Activated CD4-positive, alpha-beta T cell treated with anti-CD3 and anti-CD28 coated beads, Interleukin-2, amount 10 ng/mL, durations not matched to agents 24 days and 14 days (primary cell): ENCODE data around the gene MCEMP1. TPM values are rescaled to one million over a fixed set of nuclear protein-coding genes. Genes with fewer than 3 reads are reported as not detected.
A peak's percentile ranks its signal among the peaks of the same experiment; 100 is the strongest.

ENCODE experiments used
- DNase-seq: peaks from one replicate; pipeline ENCODE4 v3.0.0; 2022
- H3K27ac Mint-ChIP-seq: one replicate; pipeline ENCODE4 v1.8.0; 2022; ENCODE audit warnings: mild to moderate bottlenecking, mixed read lengths
- H3K27me3 Mint-ChIP-seq: one replicate; pipeline ENCODE4 v1.8.0; 2022; ENCODE audit warnings: mixed read lengths
- H3K36me3 Mint-ChIP-seq: one replicate; pipeline ENCODE4 v1.8.0; 2022; ENCODE audit warnings: low read depth, mild to moderate bottlenecking, mixed read lengths
- H3K4me1 Mint-ChIP-seq: one replicate; pipeline ENCODE4 v1.8.0; 2021; ENCODE audit warnings: mixed read lengths
- H3K4me3 Mint-ChIP-seq: one replicate; pipeline ENCODE4 v1.8.0; 2022; ENCODE audit warnings: mild to moderate bottlenecking, moderate library complexity, mixed read lengths
- H3K9me3 Mint-ChIP-seq: one replicate; pipeline ENCODE4 v1.8.0; 2021; ENCODE audit warnings: mixed read lengths
- intact Hi-C: fragments of 100-400 bp; cut with micrococcal nuclease; formaldehyde crosslinking; loops from one replicate; pipeline ENCODE4 v1.15.1; 2023
- total RNA-seq: library from RNA; stranded (reverse); gene quantifications from 2 replicates; pipeline ENCODE4 v1.2.3, GENCODE V29; 2022

MCEMP1 gene
- total RNA-seq, 1 donor from 2014 or later: not detected

- Mint-ChIP-seq H3K9me3 (no peaks in the 10 kb centered on the region), H3K4me1 (peaks cover 10% of the 10 kb centered on the region), H3K27ac (no peak overlapping the region), H3K27me3 (peaks cover 2% of the 10 kb centered on the region), H3K36me3 (peaks cover 18% of the 10 kb centered on the region), H3K4me3 (no peak overlapping the region)
- intact Hi-C loops: no loop called here
- no peak for DNase-seq
Measured at GRCh38 chr19:7648265-7649014, 28.4 kb upstream of the MCEMP1 start.

DNA sequence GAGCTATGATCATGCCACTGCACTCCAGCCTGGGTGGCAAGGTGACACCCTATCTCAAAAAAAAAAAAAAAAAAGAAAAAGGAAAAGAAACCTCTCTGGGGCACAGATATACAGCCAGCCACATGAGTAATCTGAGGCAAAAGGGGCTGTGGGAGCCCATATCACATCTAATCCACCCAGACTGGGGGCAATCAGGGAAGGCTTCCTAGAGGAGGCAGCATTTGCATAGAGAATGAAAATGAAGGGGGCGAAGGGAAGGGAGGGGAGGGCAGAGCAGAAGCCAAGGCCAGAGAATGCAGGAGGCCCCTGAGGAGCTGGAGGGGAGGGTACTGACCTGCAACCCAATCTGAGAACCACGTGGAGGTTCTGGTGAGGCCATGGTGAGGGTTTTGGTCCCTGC is 26.7 kb upstream of the MCEMP1 start:
- H3K9me3 Mint-ChIP-seq: no peaks in the 10 kb centered on the region
- intact Hi-C loops: no loop called here
- H3K4me1 Mint-ChIP-seq: peaks cover 10% of the 10 kb centered on the region
- no peak for DNase-seq
- peaks cover 12% of the 10 kb centered on the region for H3K36me3 Mint-ChIP-seq
- no peak overlapping the region for H3K27ac Mint-ChIP-seq
- H3K4me3 Mint-ChIP-seq: no peak overlapping the region
- H3K27me3 Mint-ChIP-seq: peaks cover 2% of the 10 kb centered on the region

- intact Hi-C loops: loop anchor here (1.0 kb wide), 2 partner anchors 29 to 147 kb away; no protein-coding TSS in a partner anchor
- H3K9me3 Mint-ChIP-seq: no peaks in the 10 kb centered on the region
- peaks cover 14% of the 10 kb centered on the region for H3K4me1 Mint-ChIP-seq
- H3K27ac Mint-ChIP-seq: peak overlapping the region; percentile 80
- peaks cover 5% of the 10 kb centered on the region for H3K36me3 Mint-ChIP-seq
- peaks cover 2% of the 10 kb centered on the region for H3K27me3 Mint-ChIP-seq
- peak; percentile 96 for DNase-seq
- peak overlapping the region; percentile 71 for H3K4me3 Mint-ChIP-seq
Measured at GRCh38 chr19:7652061-7652641, 24.7 kb upstream of the MCEMP1 start.

GRCh38 chr19:7654401-7654800 is 22.5 kb upstream of the MCEMP1 start:
- Mint-ChIP-seq H3K27ac (no peak overlapping the region), H3K4me1 (peaks cover 22% of the 10 kb centered on the region), H3K36me3 (no peaks in the 10 kb centered on the region), H3K4me3 (no peak overlapping the region), H3K27me3 (peaks cover 2% of the 10 kb centered on the region), H3K9me3 (no peaks in the 10 kb centered on the region)
- intact Hi-C loops: no loop called here
- no peak for DNase-seq

DNA sequence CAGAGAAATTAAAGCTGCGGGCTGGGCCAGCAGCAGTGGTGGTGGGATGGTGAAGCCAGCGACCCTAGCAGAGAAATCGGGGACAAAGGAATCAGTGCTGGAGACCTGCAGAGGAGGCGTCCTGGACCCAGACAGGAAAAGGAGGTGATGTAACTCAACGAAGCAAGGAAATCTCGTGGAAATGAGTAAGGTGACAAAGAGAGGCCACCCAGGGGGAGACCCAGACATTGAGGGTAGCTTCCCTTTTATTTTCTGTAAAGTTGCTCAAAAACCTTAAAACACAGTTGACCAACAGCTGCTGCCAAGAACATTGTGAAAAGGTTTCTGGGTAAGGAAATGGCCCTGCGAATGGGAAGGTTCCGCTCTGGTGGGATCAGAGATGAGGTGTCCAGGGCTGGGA is 21.3 kb upstream of the MCEMP1 start:
- no peak overlapping the region for H3K4me3 Mint-ChIP-seq
- no peak overlapping the region for H3K27ac Mint-ChIP-seq
- H3K4me1 Mint-ChIP-seq: peaks cover 22% of the 10 kb centered on the region
- H3K36me3 Mint-ChIP-seq: no peaks in the 10 kb centered on the region
- DNase-seq: no peak
- no peaks in the 10 kb centered on the region for H3K9me3 Mint-ChIP-seq
- H3K27me3 Mint-ChIP-seq: no peaks in the 10 kb centered on the region
- intact Hi-C loops: no loop called here

GRCh38 chr19:7657131-7657751 is 19.6 kb upstream of the MCEMP1 start:
- Mint-ChIP-seq H3K27me3 (no peaks in the 10 kb centered on the region), H3K27ac (peak overlapping the region; percentile 56), H3K4me3 (no peak overlapping the region), H3K36me3 (no peaks in the 10 kb centered on the region), H3K4me1 (peaks cover 18% of the 10 kb centered on the region), H3K9me3 (no peaks in the 10 kb centered on the region)
- intact Hi-C loops: no loop called here
- peak; percentile 70 for DNase-seq

- no peaks in the 10 kb centered on the region for H3K27me3 Mint-ChIP-seq
- no peaks in the 10 kb centered on the region for H3K9me3 Mint-ChIP-seq
- intact Hi-C loops: no loop called here
- H3K4me3 Mint-ChIP-seq: peak overlapping the region; percentile 64
- peak; percentile 88 for DNase-seq
- H3K27ac Mint-ChIP-seq: peak overlapping the region; percentile 71
- H3K36me3 Mint-ChIP-seq: no peaks in the 10 kb centered on the region
- peaks cover 12% of the 10 kb centered on the region for H3K4me1 Mint-ChIP-seq
Measured at GRCh38 chr19:7658219-7658686, 18.6 kb upstream of the MCEMP1 start.

DNA sequence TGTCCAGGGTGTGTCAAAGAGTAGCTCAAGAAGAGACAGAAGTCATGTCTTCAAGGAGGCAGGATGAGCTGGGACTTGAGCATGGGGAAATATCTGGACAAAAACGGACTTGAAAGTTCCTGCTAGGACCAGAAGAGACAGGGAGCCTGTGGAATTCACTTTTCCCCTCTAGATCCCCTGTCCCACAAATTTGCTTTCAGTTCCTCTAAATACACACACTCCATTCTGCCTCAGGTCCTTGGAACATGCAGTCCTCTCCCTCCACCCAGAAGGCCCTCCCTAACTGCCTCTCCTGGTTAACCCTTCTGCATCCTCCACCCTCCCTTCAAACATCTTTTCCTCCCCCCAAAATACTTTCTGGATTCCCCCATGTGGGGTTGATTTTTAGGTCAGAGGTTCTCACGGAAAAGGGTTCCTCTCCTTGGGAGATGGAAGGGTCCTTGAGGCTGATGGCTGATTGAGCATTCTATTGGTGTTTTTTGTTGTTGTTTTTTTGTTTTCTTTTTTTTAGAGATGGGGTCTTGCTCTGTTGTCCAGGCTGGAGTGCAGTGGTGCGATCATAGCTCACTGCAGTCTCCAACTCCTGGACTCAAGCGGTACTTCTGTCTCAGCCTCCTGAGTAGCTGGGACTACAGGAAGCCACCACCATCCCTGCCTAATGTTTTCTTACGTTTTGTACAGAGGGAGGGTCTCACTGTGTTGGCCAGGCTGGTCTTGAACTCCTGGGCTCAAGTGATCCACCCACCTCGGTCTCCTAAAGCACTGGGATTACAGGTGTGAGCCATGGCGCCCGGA is 14.9 kb upstream of the MCEMP1 start:
- no peak for DNase-seq
- Mint-ChIP-seq H3K27ac (no peak overlapping the region), H3K4me3 (no peak overlapping the region), H3K9me3 (no peaks in the 10 kb centered on the region), H3K36me3 (no peaks in the 10 kb centered on the region), H3K27me3 (peaks cover 4% of the 10 kb centered on the region), H3K4me1 (peaks cover 10% of the 10 kb centered on the region)
- intact Hi-C loops: no loop called here

- Mint-ChIP-seq H3K27ac (no peak overlapping the region), H3K9me3 (no peaks in the 10 kb centered on the region)
- intact Hi-C loops: no loop called here
Measured at GRCh38 chr19:7662657-7663056, 14.2 kb upstream of the MCEMP1 start.

DNA sequence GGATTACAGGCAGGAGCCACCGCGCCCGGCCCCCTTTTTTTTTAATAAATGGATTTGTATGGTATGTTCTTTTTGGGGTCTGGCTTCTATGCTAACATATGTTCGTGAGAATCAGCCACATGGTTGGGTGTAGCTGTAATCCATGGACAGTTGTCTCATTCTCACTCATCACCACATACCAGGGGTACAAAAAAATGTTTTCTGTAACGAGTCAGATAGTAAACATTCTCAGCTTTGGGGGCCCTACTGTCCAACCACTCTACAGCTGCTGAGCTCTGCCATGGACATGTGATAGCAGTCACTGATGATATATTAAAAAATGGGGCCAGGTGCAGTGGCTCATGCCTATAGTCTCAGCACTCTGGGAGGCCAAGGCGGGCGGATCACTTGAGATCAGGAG is 13.2 kb upstream of the MCEMP1 start:
- Mint-ChIP-seq H3K9me3 (no peaks in the 10 kb centered on the region), H3K4me3 (no peak overlapping the region), H3K27ac (no peak overlapping the region), H3K27me3 (peaks cover 6% of the 10 kb centered on the region), H3K36me3 (no peaks in the 10 kb centered on the region), H3K4me1 (no peaks in the 10 kb centered on the region)
- intact Hi-C loops: no loop called here
- DNase-seq: no peak

More at GRCh38 chr19:7662657-7663056, 14.2 kb upstream of the MCEMP1 start:
- peaks cover 6% of the 10 kb centered on the region for H3K27me3 Mint-ChIP-seq
- no peak overlapping the region for H3K4me3 Mint-ChIP-seq
- peaks cover 5% of the 10 kb centered on the region for H3K4me1 Mint-ChIP-seq
- no peak for DNase-seq
- no peaks in the 10 kb centered on the region for H3K36me3 Mint-ChIP-seq

GRCh38 chr19:7665076-7665475 is 11.8 kb upstream of the MCEMP1 start:
- no peak overlapping the region for H3K4me3 Mint-ChIP-seq
- intact Hi-C loops: no loop called here
- H3K4me1 Mint-ChIP-seq: peaks cover 4% of the 10 kb centered on the region

GRCh38 chr19:7668842-7669241 is 8.0 kb upstream of the MCEMP1 start, which contains the start of gene RETN:
TSS of gene RETN (plus strand) at chr19:7669049. CDS start at chr19:7669327, 278 bp downstream.
- intact Hi-C loops: no loop called here
- no peaks in the 10 kb centered on the region for H3K36me3 Mint-ChIP-seq
- no peak for DNase-seq
- peak within 1 kb of the TSS; percentile 38 for H3K4me3 Mint-ChIP-seq
- no peak within 1 kb of the TSS for H3K27ac Mint-ChIP-seq
- peaks cover 10% of the 10 kb centered on the region for H3K4me1 Mint-ChIP-seq
- no peaks in the 10 kb centered on the region for H3K9me3 Mint-ChIP-seq
- peaks cover 30% of the 10 kb centered on the region for H3K27me3 Mint-ChIP-seq

More at GRCh38 chr19:7665076-7665475, 11.8 kb upstream of the MCEMP1 start:
- no peaks in the 10 kb centered on the region for H3K36me3 Mint-ChIP-seq
- no peaks in the 10 kb centered on the region for H3K9me3 Mint-ChIP-seq
- DNase-seq: no peak
- no peak overlapping the region for H3K27ac Mint-ChIP-seq
- peaks cover 13% of the 10 kb centered on the region for H3K27me3 Mint-ChIP-seq

DNA sequence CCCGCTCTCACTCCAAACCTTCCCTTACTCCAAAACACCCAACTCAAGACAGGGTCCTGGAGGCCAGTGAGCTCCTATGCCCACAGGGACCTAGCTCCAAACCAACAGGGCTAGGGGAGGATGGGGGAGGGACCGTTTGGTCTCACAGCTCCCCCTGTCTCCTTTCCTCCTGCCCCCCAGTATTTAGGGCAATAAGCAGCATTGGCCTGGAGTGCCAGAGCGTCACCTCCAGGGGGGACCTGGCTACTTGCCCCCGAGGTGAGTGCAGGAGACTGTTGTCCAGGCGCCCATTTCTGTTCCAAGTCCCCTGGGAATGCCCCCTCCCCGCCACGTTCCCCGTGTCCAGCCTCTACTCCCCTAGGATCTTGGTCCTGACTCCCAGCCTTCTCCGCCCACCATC is 7.2 kb upstream of the MCEMP1 start:
- intact Hi-C loops: no loop called here
- H3K4me3 Mint-ChIP-seq: no peak overlapping the region
- peaks cover 32% of the 10 kb centered on the region for H3K27me3 Mint-ChIP-seq
- no peak for DNase-seq
- peaks cover 14% of the 10 kb centered on the region for H3K4me1 Mint-ChIP-seq
- H3K36me3 Mint-ChIP-seq: no peaks in the 10 kb centered on the region
- H3K27ac Mint-ChIP-seq: no peak overlapping the region
- no peaks in the 10 kb centered on the region for H3K9me3 Mint-ChIP-seq
